Right forelimb (tissue), 1 donor: ENCODE results near the gene CREM.
A peak's percentile ranks its signal among the peaks of the same experiment; 100 is the strongest.
"Not testable (repeated sequence)": the region's sequence is repeated elsewhere in the genome, so short reads cannot be mapped to it uniquely, and the experiment has no call there.

Source experiments
- DNase-seq: peaks from one replicate; pipeline ENCODE4 v3.0.0-alpha.2; 2018

CREM gene

DNA sequence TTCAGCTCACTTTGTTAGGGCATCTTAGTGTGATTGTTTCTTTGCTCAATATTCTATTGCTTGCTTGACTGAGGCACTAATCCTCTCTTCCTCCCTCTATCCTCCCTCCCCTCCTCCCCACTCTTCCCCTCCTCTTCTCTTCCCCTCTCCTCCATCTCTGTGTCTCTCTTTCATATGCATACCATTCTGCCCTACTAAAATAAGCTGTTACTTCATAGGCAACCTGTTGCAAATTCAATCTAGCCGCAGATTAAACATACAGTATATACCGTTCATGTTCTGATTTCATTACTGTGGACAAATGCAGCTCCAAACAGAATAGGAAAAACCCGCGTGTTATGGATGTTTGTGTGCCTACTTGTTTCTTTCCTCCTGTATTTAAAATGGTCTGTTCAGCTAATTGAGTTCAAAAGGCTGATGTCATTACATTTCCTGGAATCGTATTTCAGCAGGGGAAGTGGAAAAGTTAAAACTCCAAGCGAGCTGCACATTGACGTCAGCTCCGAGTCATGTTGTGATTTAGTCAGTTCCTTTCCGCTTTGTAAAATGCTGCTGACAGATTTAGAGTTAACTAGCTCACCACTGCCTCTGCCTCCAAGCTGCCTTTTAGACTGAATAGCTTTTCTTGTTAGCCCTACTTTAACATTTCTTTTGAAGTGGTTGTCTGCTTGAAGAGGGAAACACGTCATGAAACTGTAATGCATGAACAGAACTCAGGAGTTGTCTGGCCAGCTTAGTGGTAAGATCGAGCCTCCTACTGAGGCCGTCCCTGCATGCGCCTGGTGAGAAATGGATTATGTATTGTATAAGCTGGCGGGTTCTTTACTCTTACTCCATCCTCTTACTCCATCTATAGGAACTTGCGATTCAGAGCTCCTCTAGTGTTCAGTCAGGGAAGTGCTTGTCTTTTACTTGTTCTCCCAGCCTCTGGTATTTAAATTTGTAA is 69.0 kb downstream of the CREM start:
- peak; percentile 80 for DNase-seq

DNA sequence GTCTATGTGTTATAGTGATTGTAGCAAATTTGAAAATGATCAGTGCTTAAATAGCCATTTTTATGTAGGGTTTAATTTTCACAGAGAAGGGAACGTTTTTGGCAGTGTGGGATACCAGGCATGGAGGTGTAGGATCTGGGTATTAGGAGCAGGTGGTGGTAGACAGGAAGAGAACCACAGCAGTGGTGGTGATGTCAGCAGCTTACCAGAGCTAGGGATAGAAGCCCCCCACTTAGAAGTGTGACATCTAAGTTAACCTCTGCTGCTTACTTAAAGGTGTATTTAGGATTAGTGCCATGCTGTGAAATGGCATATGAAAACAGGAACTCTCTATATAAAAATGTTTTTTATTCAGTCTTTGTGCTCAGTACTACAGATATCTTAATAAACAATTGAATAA is 73.8 kb downstream of the CREM start:
- no peak for DNase-seq

DNA sequence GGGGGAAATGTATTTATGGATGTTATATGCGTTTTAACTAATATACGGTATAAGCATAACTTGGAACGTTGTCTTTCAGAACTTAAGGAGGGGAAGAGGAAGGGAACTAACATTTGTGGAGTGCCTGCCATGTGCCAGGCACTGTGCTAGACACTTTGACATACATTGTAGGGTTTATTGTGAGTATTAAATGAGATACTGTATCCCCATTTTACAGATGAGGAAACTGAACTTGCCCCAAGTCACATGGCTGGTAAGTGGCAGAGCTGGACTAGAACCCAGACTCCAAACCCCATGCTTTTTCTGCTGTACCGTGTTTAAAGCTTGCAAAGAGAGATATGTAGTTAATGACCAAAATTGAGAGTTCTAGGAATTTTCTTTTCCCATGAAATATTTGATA is 74.6 kb downstream of the CREM start:
- no peak for DNase-seq

DNA sequence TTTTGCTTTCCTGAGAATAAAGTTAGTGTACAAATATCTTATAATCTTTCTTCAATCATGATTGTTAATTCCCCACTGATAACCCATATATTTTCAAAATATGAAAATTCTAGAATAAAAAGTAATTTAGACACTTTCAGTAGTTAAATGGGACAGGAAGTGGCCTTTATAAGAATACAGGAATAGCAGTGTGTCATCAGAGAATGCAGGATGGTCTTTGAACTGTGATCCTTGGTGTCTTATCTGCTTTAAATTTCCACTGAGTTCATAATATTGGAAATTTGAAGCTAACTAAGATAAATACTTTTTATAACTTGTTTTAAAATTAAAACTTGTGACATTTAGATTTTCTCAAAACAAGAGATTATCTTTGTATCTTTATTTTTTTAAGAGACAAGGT is 75.4 kb downstream of the CREM start:
- DNase-seq, result no peak

DNA sequence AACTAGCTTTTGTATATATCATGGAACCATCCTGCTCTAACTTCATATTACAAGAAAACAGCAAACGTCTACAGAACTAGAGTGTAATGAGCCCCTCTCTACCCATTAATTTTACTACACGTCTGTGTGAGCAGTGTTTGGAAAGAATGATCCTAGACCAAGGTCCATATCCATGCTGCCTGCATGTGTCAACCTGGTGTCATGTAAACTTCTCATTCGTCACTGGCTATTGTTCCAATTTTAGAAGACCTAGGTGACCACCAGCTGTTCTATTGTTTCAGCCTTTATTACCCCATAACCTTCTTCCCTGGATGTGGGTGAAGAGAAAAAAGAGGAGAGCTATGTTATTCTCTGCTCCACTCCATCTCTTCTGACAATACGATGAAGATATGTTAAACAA is 77.1 kb downstream of the CREM start:
- DNase-seq, result no peak

DNA sequence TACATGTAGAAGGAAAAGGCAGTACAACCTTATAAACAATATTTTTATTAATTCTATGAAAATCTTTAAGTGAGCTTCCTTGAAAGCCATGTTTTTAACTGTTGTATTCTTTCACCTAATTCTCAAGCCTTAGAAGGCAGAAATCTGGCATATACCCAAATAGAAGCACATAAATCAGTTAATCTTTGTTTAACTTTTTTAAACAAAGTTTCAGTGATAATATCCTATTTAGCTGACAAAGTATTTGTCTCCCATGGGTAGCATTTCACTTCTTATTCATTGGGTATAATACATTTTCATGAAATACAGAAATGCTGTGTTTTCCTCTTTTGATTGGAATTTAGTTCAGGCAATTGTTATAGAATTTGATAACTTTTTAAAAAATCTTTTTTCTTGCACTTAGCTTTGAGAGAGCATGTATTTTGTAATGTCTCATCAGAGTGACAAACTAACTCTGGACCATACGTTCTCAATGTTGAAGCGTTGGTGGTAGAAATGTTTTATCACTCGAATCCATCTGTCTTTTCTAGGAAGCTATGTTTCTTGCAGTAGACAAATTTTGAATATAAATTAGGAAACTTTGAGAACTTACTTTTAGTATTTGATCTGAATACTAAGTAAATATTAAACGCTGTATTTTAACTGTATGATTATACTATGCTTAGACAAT is 78.1 kb downstream of the CREM start:
- DNase-seq, result no peak

DNA sequence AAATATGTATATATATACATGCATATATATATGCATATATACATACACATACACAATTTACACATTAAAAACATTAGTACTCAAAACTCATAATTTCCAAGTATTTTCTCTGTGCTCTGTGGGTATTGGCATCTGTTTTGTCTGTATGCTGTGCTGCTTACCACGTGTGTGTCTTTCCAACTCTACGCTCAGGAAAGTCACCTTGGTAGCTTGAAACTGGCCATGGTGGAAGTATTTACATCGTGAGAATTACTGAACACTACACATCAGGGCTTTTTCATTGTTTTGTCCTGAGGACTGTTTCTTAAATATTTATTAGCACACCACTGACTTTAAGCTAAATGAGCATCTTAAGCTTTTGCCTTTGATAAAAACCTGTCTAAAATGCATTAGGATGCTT is 79.6 kb downstream of the CREM start:
- DNase-seq, result no peak

DNA sequence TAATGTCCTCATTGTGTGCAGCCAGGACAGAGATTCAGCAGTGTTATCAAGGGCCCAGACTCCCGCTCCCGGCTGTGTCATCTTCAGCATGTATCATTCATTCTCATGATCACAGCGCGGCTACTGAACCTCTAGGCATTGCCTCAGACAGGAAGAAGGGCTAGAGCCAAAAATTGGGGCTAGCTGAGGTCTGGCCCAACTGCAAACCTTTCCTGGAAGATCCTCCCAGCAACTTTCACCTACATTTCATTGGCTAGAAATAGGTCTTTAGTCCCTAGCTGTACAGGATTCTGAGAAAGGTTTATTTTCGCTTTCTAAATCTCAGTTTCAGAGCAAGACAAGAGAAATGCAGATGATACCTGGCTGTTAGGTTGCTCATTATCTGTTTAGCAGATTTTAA is 81.9 kb downstream of the CREM start:
- DNase-seq, result no peak

DNA sequence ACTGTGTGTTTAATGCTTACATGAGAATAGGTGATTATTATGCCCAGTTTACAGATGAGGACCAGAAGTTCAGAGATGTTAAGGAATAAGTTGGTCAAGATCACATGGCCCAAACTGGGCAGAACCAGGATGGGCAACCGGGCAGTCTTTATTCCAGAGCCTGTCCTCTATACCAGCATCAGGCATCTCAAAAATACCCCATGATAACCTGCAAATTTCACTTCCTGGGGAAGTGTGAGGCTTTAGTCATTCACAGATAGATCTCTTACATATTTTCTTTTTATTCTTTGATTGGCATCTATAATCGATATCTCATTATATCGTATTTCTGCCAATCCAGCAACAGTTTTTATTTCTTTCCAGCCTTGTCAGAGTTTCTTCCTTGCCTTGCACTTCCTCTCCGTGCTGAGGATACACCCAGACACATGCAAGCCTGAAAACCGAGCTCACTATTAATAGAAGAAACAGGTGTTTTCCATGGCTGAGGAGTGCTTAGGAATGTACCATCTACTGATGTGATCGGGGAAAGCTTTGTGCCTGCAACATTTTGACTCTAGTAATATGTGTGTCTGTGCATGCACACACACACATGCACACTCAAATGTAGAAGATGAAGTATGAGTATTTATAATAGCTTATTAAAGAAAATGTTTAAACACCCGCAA is 82.4 kb downstream of the CREM start:
- DNase-seq, result no peak

DNA sequence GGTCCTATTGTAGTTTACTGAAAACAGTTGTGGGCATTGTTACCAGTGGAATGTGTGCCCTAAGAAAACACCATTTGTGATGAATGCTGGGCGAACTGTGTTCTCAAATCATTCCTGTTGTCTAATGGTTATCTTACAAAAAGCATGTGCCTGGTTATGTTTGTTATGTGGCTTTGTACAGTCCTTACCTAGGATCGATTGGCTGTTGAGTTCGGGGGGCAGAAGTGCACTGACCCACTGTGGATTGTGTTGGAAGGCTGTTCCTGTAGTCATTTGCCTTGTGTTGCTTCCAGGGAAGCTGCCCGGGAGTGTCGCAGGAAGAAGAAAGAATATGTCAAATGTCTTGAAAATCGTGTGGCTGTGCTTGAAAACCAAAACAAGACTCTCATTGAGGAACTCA is 84.3 kb downstream of the CREM start:
- no peak for DNase-seq

DNA sequence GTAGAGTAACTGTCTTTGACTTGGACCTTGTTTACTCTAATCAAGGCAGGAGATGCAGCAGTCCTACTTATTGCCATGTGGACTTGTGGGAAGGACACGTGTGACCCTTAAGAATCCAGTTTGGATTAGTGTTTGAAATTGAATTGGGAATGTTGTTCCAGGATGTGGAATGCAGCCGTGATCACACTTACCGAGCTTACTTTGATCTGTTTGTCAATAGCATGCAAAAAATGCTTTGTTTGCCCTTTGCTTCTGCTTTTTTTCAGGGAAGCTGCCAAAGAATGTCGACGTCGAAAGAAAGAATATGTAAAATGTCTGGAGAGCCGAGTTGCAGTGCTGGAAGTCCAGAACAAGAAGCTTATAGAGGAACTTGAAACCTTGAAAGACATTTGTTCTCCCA is 84.7 kb downstream of the CREM start:
- no peak for DNase-seq

DNA sequence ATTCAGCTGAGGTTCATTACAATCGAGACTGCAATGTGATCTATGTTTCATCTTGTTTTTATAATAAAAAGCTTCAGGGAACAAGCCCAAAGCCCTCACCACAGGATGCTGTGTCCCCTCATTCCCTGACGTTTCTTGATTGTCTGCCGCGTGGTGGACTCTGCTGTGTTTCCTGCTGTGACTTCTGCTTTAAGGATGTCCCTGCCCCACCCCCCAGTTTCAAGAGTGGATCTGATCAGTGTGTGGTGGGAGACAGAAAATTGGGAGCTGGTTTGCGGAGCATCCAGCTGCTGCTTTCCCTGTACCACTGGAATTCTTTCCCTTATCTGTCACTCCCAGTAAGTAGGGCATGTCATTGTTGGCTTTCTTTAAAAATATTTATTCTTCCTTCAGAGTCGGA is 86.2 kb downstream of the CREM start:
- DNase-seq, result no peak

DNA sequence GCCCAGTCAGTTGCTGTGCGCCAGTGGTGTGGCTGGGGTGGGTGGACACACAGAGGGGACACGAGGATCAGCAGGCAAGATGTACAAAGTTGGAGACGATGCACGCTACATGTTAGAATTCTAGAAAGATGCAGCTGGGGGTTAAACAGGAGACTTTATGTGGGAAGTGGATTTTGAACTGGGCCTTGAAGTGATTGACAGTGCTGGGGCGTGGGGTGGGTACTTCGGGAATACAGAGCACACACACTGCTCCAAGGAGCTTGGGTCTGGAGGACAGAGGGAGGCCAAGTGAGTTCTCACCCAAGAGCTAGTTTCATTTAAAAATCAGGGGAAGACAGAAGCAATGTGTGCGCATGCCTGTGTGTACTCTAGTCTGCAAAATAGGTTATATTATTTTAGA is 87.1 kb downstream of the CREM start:
- DNase-seq, result no peak

DNA sequence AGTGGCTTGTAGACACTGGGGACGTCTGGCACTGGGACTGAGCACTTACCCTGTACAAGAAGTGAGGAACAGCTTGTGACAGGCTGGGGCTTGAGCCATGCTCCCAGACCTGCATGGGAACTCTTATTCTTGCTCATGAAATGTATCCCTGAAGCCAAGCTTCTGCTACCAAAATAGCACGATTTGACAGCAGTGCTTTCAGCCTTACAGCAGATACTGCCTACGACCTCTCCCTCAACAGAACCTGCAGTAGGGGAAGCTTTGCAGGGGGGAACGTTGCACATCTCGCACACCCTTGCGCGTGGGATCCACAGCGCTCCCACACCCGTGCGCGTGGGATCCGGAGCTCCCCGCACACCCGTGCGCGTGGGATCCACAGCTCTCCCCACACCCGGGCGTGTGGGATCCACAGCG is 88.0 kb downstream of the CREM start:
- DNase-seq, result no peak

DNA sequence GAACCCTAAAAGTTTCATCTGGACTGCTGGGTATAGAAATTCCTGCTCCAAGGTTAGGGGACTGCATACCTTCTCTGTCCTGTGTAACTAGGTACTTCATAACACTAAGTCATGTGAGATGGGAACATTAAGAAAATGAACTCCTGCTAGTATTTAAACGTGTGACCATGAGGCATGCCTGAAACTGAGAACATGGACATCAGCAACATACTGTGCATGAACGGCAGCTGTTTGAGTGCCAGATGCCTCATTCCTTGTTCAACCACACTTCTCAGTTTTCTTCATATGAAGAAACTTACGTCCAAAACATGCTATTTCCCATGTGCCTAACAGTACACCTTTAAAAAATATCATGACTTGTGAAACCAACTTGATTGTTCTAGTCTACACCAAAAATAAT is 88.5 kb downstream of the CREM start:
- DNase-seq, result no peak

DNA sequence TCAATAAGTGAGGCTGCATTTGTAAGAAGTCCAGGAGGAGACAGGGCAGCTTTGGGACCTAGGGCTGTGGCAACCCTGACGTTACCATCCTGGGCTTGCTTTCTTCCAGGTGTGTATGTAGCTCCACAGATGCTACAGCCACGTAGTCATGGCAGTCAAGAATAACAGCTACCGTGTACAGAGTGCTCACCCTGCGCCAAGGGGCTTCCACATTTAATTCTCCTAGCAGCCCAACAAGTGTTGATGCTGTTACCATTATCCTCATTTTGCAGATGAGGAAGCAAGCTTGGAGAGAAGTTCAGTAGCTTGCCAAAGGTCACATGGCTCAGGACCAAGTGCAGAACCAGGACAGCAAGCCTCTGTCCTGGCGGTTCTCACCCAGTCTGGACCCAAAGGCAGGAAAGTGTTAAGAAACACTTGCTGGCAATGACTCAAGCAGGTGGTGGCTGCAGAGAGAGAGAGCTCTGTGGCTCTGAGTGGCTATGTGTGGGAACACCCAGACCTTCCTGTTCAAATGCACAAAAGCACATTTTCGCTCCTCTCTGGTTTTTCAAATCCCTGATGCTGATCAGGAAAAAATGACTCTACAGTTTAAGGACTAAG is 89.8 kb downstream of the CREM start:
- DNase-seq, result no peak

DNA sequence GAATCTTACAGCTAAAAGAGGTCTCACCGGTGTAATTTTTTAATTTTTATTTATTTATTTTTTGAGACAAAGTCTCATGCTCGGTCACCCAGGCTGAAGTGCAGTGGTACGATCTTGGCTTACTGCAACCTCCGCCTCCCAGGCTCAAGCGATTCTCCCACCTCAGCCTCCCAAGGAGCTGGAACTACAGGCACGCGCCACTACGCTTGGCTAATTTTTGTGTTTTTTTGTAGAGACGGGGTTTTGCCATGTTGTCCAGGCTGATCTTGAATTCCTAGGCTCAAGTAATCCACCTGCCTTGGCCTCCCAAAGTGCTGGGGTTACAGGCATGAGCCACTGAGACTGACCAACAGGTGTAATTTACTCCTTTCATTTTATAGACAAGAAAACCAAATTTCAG is 90.3 kb downstream of the CREM start:
- not testable (repeated sequence) for DNase-seq

DNA sequence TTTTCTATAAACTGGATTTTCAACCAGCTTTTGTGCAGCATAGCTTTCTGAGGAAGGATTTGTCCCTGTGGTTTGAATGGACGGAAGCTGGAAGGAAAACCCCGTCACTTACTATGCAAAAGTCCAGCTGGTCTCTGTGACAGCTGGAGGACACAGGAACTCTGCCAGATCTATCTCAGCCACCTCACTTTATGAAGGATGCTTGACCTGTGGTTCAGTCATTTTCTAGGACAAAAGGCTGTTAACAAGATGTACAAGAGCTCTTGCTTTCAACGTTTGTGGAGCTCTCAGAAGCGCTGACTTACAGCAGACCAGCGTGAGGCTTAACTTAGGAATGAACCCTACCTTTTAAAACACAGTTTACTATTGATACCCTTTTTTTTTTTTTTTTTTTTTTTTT is 90.8 kb downstream of the CREM start:
- DNase-seq, result no peak

DNA sequence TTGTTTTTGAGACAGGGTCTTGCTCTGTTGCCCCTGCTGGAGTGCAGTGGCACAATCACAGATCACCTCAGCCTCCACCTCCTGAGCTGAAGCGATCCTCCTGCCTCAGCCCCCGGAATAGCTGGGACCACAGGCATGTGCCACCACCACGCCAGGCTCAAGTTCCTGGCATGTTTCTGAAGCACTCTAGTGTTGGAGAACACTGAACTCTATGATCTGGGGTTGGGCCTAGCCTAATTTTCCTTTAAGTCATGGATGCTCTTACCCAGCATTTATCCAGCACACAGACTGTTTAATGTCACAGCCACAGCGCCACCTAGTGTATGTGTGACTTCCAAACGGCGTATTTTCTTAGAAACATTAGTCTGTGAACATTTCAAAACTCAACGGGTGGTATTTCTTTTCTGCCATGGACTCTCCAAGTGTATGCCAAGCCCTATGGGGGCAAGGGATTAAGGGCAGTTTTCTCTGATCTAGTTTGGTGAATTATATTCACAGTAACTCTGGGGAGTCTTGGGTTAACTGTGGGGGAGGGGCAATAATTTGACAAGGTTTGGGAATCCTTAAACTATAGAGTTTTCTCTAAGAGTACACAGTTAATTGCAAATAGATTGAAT is 91.8 kb downstream of the CREM start:
- DNase-seq, result peak; percentile 84

DNA sequence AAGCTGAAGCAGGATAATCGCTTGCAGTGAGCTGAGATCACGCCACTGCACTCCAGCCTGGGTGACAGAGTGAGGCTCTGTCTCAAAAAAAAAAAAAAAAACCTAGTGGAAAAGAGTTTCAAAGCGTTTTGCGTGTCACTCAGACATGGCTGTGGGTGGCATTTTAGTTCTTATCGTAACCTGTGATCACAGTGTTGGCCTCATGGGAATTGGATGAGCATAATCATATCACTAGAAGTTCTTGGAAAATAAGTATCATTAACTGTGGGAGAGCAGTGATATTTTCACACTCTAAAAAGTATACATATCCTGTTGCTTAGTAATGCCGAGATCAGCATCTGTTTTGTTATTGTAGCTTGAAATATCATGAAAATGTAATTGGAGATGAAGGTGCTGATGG is 92.6 kb downstream of the CREM start:
- no peak for DNase-seq

DNA sequence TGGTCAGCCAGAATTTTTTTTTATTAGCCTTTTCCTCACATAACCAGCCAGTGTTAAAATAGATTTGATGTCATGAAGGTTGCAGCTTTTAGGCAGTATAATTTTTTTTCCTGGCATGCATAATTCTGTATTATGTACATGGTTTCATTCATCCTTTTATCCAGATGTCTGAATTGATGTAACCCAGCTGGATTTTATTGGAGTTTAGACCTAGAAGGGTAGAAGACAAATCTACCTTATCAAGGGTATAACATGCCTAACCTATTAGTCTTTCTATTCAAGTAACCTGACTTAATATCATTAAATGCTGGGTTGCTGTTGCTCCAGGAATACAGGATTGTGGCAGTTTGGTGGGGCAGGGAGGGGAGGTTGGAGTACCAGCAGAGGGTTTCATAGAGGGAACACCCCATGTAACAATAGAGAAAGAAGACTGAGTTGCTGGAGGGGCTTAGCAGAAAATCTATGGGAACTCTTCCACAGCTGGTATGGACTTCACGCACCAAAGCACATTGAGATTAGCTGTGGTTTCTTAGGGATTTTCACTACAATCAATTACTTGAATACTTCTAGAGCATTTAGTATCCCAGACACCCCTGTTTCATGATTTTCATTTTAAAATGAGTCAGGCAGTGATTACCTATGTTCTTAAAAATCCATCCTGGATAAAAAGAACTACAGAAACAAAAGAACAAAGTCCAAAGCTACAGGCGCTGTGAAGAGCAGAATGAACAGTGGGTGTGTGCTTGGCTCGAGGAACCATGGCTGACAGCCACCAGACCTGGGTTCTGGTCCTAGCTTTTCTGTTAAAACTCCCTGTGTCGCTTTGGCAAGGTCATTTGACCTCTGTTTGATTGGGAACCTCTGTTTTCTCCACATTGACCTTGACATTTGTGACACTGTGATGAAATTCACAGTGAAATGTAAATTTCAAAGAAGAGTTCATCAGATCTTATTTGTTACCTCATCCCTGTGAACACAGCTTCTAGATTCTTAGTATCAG is 93.5 kb downstream of the CREM start:
- DNase-seq, result no peak

DNA sequence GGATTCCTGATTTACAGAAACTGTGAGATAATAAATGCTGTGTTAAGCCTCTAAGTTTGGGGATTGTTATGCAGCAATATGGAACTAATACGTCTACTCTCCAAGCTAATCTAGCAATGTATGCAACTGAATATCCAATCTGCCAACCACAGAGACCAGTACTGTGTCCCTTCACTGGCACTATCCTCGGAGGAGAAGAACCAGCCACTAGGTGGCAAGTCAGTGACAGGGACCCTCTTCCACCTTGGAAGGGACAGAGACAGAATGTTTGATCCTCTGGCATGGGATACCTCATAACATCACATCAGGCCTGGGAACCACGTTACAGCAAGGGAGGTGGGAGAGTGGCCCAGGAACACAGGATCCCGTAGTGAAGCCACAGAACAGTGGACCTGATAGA is 96.4 kb downstream of the CREM start:
- no peak for DNase-seq
